Right lobe of liver (tissue), 4 donors: ENCODE results near the gene GDPGP1.

Source experiments
- POLR2A ChIP-seq: fragments of 450-650 bp; IDR thresholded peaks from one replicate; pipeline ENCODE4 v1.6.1; 2017; ENCODE audit warnings: antibody characterized with exemption, mild to moderate bottlenecking
- TF ChIP-seq, protein P1 (sequence below), 4 donors: fragments of 200-600 bp in 3 of 4; fragments of 450-650 bp in 1 of 4; IDR thresholded peaks; one replicate each; pipeline versions ENCODE4 v1.5.1 to v1.8.0; 2016 to 2022; ENCODE audit warnings: antibody characterized with exemption in 4 of 4, mild to moderate bottlenecking in 2 of 4
- donor health status: DM: no; HTN: no; CAD: no.
- donor health status: DM: no; HTN: no; CAD: no.
- donor health status: DM: no; HTN: yes; CAD: no.

DNA sequence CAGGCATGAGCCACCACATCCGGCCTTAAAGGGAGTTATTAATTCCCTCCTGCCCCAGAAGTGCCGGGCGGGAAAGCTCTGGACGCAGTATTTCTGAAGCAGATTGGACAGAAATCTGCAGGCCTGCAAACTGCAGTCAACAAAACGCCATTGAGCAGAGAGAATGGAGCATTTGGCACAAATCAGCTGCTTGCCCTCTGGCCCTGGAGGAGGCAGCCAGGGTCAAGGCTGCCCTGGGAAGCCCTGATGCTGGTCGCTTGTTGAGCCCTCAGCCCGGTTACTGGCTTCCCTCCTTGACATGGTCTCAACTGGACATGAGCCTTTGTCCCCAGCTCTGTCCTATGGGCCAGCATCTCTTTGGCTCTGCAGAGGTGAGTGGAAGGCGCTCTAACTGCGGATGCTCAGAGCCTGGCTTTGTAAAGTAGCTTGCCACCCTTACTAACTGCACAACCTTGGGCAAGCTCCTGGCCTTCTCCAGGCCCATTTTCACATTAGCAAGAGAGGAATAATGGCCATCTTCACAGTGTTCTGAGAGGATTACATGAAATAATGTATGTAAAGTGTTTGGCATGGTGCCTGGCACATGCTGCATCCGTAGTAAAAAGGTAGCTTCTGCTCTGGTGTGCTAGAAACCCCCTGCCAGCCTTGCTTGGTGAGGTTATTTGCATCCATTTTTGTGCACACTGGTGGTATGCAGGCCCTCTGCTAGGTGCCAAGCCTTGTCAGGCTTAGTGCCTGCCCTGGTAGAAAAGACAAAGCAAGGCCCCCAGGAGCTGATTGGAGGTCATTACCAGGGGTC is 28.8 kb upstream of the GDPGP1 start:
- TF ChIP-seq, protein P1, sequence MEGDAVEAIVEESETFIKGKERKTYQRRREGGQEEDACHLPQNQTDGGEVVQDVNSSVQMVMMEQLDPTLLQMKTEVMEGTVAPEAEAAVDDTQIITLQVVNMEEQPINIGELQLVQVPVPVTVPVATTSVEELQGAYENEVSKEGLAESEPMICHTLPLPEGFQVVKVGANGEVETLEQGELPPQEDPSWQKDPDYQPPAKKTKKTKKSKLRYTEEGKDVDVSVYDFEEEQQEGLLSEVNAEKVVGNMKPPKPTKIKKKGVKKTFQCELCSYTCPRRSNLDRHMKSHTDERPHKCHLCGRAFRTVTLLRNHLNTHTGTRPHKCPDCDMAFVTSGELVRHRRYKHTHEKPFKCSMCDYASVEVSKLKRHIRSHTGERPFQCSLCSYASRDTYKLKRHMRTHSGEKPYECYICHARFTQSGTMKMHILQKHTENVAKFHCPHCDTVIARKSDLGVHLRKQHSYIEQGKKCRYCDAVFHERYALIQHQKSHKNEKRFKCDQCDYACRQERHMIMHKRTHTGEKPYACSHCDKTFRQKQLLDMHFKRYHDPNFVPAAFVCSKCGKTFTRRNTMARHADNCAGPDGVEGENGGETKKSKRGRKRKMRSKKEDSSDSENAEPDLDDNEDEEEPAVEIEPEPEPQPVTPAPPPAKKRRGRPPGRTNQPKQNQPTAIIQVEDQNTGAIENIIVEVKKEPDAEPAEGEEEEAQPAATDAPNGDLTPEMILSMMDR (IDR thresholded peaks at IDR 0.05): no peak
- TF ChIP-seq POLR2A: no peak
